ENCODE data around the gene ZNF100.
"Not testable (repeated sequence)": the region's sequence is repeated elsewhere in the genome, so short reads cannot be mapped to it uniquely, and the experiment has no call there.

Gene ZNF100

DNA sequence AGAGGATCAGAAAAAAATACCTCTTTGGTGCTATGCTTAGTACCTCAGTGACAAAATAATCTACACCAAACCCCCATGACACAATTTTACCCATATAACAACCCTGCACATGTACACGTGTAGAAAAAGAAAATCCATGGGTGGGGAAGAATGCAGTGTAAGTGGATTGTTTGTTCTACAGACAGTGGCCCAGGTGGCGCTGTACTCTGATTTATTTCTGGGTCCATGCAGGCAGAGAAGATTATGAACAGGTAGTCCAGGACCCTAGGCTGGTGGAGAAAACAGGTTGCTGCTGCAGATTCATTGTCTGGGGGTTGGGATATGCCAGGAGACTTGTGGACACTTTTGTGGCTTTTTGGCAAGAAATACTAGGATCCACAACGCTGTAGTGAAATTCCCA is 9.1 kb downstream of the ZNF100 start:
- Histone ChIP-seq H3K27ac (no peak overlapping the region), H3K4me3 (no peak overlapping the region), H3K9me3 (ENCODE audit: low read depth, low read length) (no peaks in the 10 kb centered on the region; the same call in none of the 2 replicates), H3K36me3 (ENCODE audit: insufficient read depth, low read length) (peaks cover 79% of the 10 kb centered on the region), H3K9ac (ENCODE audit: insufficient read length) (no peak overlapping the region)
- no peak for TF ChIP-seq FOXP2 (optimal IDR thresholded peaks at IDR 0.05; ENCODE audit: control extremely low read depth, extremely low read length, insufficient read depth)
- no peak for TF ChIP-seq EZH2 (IDR thresholded peaks at IDR 0.05)
- no peak for TF ChIP-seq POLR2AphosphoS5 (IDR thresholded peaks at IDR 0.05; ENCODE audit: borderline replicate concordance, low read depth, low read length)
- no peak for DNase-seq (ENCODE audit: low read depth, low spot score)

DNA sequence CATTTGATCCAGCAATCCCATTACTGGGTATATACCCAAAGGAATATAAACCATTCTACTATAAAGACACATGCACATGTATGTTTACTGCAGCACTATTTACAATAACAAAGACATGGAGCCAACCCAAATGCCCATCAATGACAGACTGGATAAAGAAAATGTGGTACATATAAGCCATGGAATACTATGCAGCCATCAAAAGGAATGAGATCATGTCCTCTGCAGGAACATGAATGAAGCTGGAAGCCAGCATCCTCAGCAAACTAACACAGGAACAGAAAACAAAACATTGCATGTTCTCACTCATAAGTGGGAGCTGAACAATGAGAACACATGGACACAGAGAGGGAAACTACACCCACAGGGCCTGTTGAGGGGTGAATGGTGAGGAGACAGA is 11.8 kb downstream of the ZNF100 start:
- H3K4me3 ChIP-seq; H3K9ac ChIP-seq (ENCODE audit: insufficient read length); DNase-seq (ENCODE audit: low read depth, low spot score); H3K9me3 ChIP-seq (ENCODE audit: low read depth, low read length); H3K27ac ChIP-seq: not testable (repeated sequence)
- H3K36me3 ChIP-seq (ENCODE audit: insufficient read depth, low read length) = peaks cover 79% of the 10 kb centered on the region

DNA sequence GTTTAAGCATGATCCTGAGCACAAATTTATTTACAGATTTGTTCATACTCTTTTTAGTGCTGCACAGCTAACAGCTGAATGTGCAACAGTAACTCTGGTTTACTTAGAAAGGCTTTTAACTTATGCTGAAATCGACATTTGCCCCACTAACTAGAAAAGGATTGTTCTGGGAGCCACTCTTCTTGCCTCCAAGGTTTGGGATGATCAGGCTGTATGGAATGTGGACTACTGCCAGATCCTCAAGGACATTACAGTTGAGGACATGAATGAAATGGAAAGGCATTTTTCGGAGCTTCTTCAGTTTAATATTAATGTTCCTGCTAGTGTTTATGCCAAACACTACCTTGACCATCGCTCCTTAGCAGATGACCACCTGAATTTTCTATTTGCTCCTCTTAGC is 16.0 kb downstream of the ZNF100 start:
- no peak for DNase-seq (ENCODE audit: low read depth, low spot score)
- H3K9ac ChIP-seq (ENCODE audit: insufficient read length) = no peak overlapping the region
- TF ChIP-seq FOXP2 (optimal IDR thresholded peaks at IDR 0.05; ENCODE audit: control extremely low read depth, extremely low read length, insufficient read depth) (no peak), POLR2AphosphoS5 (IDR thresholded peaks at IDR 0.05; ENCODE audit: borderline replicate concordance, low read depth, low read length) (no peak), EZH2 (IDR thresholded peaks at IDR 0.05) (no peak)
- H3K36me3 ChIP-seq (ENCODE audit: insufficient read depth, low read length) = peaks cover 77% of the 10 kb centered on the region
- H3K27ac ChIP-seq = no peak overlapping the region
- H3K9me3 ChIP-seq (ENCODE audit: low read depth, low read length) = peaks cover 3% of the 10 kb centered on the region
- no peak overlapping the region for H3K4me3 ChIP-seq

- Histone ChIP-seq H3K4me3 (no peak overlapping the region), H3K9ac (ENCODE audit: insufficient read length) (no peak overlapping the region), H3K27ac (no peak overlapping the region), H3K36me3 (ENCODE audit: insufficient read depth, low read length) (peaks cover 70% of the 10 kb centered on the region), H3K9me3 (ENCODE audit: low read depth, low read length) (peaks cover 3% of the 10 kb centered on the region)
- no peak for DNase-seq (ENCODE audit: low read depth, low spot score)
- TF ChIP-seq FOXP2 (optimal IDR thresholded peaks at IDR 0.05; ENCODE audit: control extremely low read depth, extremely low read length, insufficient read depth) = no peak
- TF ChIP-seq POLR2AphosphoS5 (IDR thresholded peaks at IDR 0.05; ENCODE audit: borderline replicate concordance, low read depth, low read length) = no peak
- TF ChIP-seq EZH2 (IDR thresholded peaks at IDR 0.05) = no peak
Observed at GRCh38 chr19:21750586-21751128, 16.7 kb downstream of the ZNF100 start.

- Histone ChIP-seq H3K4me3 (no peak overlapping the region), H3K9ac (ENCODE audit: insufficient read length) (no peak overlapping the region), H3K36me3 (ENCODE audit: insufficient read depth, low read length) (peaks cover 72% of the 10 kb centered on the region), H3K27ac (no peak overlapping the region), H3K9me3 (ENCODE audit: low read depth, low read length) (peaks cover 3% of the 10 kb centered on the region; the same call in 1 of the 2 replicates)
- TF ChIP-seq POLR2AphosphoS5 (IDR thresholded peaks at IDR 0.05; ENCODE audit: borderline replicate concordance, low read depth, low read length) (no peak), FOXP2 (optimal IDR thresholded peaks at IDR 0.05; ENCODE audit: control extremely low read depth, extremely low read length, insufficient read depth) (no peak), EZH2 (IDR thresholded peaks at IDR 0.05) (no peak)
- no peak for DNase-seq (ENCODE audit: low read depth, low spot score)
Observed at GRCh38 chr19:21749090-21749489, 18.3 kb downstream of the ZNF100 start.

DNA sequence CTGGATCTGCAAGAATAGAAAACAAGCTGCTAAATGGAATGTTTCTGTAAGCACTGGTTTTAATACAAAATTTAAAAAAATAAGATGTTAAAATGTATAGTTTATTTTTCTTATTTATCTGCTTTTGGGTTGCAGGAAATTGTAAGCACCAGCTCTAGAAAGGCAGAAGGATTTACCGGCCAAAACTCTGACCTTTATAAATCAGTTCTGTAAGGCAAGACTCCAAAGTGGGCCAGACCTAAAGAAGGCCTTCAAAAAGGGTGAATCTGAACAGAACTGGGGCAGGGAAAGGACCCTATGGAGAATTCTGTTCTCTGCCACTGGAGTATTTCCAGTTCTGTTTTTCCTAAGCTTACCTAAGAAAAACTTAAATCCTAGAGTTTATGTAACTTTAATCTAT is 19.3 kb downstream of the ZNF100 start:
- Histone ChIP-seq H3K36me3 (ENCODE audit: insufficient read depth, low read length) (peaks cover 69% of the 10 kb centered on the region), H3K9ac (ENCODE audit: insufficient read length) (no peak overlapping the region), H3K4me3 (no peak overlapping the region), H3K27ac (no peak overlapping the region), H3K9me3 (ENCODE audit: low read depth, low read length) (peaks cover 3% of the 10 kb centered on the region; the same call in 1 of the 2 replicates)
- no peak for DNase-seq (ENCODE audit: low read depth, low spot score)
- TF ChIP-seq FOXP2 (optimal IDR thresholded peaks at IDR 0.05; ENCODE audit: control extremely low read depth, extremely low read length, insufficient read depth) (no peak), EZH2 (IDR thresholded peaks at IDR 0.05) (no peak), POLR2AphosphoS5 (IDR thresholded peaks at IDR 0.05; ENCODE audit: borderline replicate concordance, low read depth, low read length) (no peak)

DNA sequence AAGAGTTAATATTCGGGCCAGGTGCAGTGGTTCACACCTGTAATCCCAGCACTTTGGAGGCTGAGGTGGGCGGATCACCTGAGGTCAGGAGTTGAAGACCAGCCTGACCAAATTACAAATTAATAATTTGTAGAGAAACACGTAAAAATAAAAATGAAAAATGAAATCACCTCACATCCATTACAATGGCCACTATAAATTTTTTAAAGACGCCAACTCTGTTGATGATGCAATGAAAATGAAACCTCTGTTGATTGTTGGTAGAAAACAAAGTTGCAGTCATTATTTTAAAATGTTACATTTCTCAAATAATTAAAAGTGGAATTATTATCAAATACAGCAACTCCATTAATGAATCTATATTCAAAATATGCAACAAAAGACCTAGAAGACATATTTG is 26.8 kb downstream of the ZNF100 start:
- TF ChIP-seq POLR2AphosphoS5 (IDR thresholded peaks at IDR 0.05; ENCODE audit: borderline replicate concordance, low read depth, low read length) (no peak), FOXP2 (optimal IDR thresholded peaks at IDR 0.05; ENCODE audit: control extremely low read depth, extremely low read length, insufficient read depth) (no peak), EZH2 (IDR thresholded peaks at IDR 0.05) (no peak)
- H3K4me3 ChIP-seq = no peak overlapping the region
- peaks cover 44% of the 10 kb centered on the region for H3K36me3 ChIP-seq (ENCODE audit: insufficient read depth, low read length)
- no peak for DNase-seq (ENCODE audit: low read depth, low spot score)
- no peak overlapping the region for H3K9ac ChIP-seq (ENCODE audit: insufficient read length)
- no peak overlapping the region for H3K27ac ChIP-seq
- H3K9me3 ChIP-seq (ENCODE audit: low read depth, low read length) = peaks cover 10% of the 10 kb centered on the region; the same call in 1 of the 2 replicates

- peaks cover 20% of the 10 kb centered on the region for H3K36me3 ChIP-seq (ENCODE audit: insufficient read depth, low read length)
- H3K9me3 ChIP-seq (ENCODE audit: low read depth, low read length) = peaks cover 21% of the 10 kb centered on the region
- not testable (repeated sequence) for DNase-seq (ENCODE audit: low read depth, low spot score)
Observed at GRCh38 chr19:21726942-21727747, 40.2 kb downstream of the ZNF100 start.

GRCh38 chr19:21713761-21714160 is 53.6 kb downstream of the ZNF100 start:
- H3K36me3 ChIP-seq (ENCODE audit: insufficient read depth, low read length) = no peaks in the 10 kb centered on the region
- TF ChIP-seq EZH2 (IDR thresholded peaks at IDR 0.05) = no peak
- no peaks in the 10 kb centered on the region for H3K9me3 ChIP-seq (ENCODE audit: low read depth, low read length)
- no peak overlapping the region for H3K27ac ChIP-seq
- H3K9ac ChIP-seq (ENCODE audit: insufficient read length) = no peak overlapping the region
- H3K4me3 ChIP-seq = no peak overlapping the region
- no peak for DNase-seq (ENCODE audit: low read depth, low spot score)

More at GRCh38 chr19:21726942-21727747, 40.2 kb downstream of the ZNF100 start:
- not testable (repeated sequence) for H3K27ac ChIP-seq; H3K9ac ChIP-seq (ENCODE audit: insufficient read length); H3K4me3 ChIP-seq

All from SK-N-MC (cell line).